GM08714 (cell line): Measurements from ENCODE around the gene INSYN2B.

Experiments used
- H3K4me3 ChIP-seq: fragments of 200-500 bp; sonication (Bioruptor generic); 2 replicates; pipeline ENCODE4 v1.5.1; 2014; ENCODE audit warnings: mild to moderate bottlenecking, low read length, inconsistent platforms
- ZNF274 ChIP-seq: IDR thresholded peaks from 2 replicates; pipeline ENCODE4 v1.6.1; 2012; ENCODE audit warnings: mild to moderate bottlenecking, low read depth, low read length

The INSYN2B gene

GRCh38 chr5:169980418-169981053 lies at the start of gene INSYN2B:
TSS of gene INSYN2B (minus strand) at chr5:169980495. CDS start at chr5:169883898, 96,597 bp downstream.
- TF ChIP-seq ZNF274, result no peak
- H3K4me3 ChIP-seq, result no peak within 1 kb of the TSS

DNA sequence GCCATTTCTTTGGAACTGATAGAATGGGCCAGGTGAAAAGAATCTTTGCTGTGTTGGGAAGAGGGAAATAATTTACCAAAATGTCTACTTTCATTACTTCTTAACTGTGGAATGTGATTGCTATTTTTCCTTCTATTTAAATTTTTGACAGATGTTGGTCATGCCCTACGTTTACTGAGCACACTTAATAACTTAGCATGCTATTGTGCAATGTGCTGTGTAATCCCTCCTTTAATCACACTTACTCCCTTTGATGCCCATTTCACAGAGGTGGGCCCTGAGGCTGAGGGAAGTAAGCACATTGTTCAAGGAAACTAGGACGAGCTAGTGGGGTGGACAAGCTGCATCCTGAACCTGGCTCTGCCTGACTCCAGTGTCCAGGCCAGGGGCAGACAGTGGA lies 47.8 kb upstream of the INSYN2B start:
- TF ChIP-seq ZNF274, result no peak
- no peak overlapping the region for H3K4me3 ChIP-seq

DNA sequence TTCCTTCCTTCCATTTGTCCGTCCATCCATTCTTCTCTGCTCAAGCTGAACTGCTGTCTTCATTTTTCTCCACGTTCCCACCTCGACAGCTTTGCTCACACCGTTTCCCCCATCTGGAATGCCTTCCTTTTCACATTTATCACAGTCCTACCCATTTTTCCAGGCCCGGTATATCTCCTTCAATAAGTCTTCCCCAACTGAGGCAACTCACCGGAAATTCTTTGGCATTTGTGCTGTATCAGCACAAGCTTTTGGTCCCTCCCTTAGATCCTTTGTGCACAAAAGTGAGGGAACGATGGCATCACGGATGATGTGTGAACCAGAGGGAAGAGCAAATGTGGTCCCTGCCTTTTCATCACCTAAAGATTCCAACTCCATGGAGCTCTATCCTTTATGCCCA lies 45.6 kb upstream of the INSYN2B start:
- no peak for TF ChIP-seq ZNF274
- no peak overlapping the region for H3K4me3 ChIP-seq

DNA sequence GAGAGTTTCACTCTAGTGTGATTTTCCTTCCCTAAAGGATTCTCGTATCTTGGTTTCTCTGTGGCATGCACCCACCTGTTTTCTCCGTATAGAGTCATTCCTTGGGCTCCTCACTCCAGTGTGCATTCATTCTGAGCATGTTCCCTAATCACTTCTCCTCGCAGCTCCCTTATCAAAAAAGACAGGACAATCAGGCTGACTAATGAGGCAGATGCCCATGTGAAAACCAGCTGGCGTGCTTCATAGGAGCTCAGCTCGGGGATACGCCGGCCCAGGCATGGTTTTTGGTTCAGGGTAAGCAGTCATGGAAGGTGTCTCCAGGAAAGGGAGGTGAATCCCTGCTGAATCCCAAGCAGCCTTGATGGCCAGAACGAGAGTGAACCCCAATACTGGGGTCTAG lies 41.2 kb upstream of the INSYN2B start:
- TF ChIP-seq ZNF274, result no peak
- no peak overlapping the region for H3K4me3 ChIP-seq

- TF ChIP-seq ZNF274, result no peak
Observed at GRCh38 chr5:170020423-170020822, 40.1 kb upstream of the INSYN2B start.

GRCh38 chr5:170012622-170013021 lies 32.3 kb upstream of the INSYN2B start:
- no peak for TF ChIP-seq ZNF274
- H3K4me3 ChIP-seq, result no peak overlapping the region

More at GRCh38 chr5:170020423-170020822, 40.1 kb upstream of the INSYN2B start:
- H3K4me3 ChIP-seq, result no peak overlapping the region

GRCh38 chr5:170011751-170012150 lies 31.5 kb upstream of the INSYN2B start:
- no peak overlapping the region for H3K4me3 ChIP-seq
- no peak for TF ChIP-seq ZNF274

GRCh38 chr5:170010595-170010994 lies 30.3 kb upstream of the INSYN2B start:
- TF ChIP-seq ZNF274, result no peak
- H3K4me3 ChIP-seq, result no peak overlapping the region

- no peak overlapping the region for H3K4me3 ChIP-seq
- TF ChIP-seq ZNF274, result no peak
Observed at GRCh38 chr5:170008376-170008775, 28.1 kb upstream of the INSYN2B start.

DNA sequence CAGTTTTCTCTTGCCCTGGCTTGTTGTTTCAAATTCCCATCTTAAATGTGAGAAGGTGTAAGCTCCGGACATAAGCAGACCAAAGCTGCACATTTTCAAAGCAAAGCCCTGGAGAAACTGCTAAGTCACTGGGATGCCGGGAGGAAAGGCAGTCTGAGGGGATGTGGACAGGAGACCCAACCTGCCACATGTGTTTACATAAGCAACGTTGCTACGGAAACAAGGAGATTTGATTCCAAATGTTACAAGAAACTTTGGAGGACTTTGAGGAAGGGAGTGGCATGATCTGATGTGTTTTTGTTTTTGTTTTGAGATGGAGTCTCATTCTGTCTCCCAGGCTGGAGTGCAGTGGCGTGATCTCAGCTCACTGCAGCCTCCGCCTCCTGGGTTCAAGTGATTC lies 25.7 kb upstream of the INSYN2B start:
- no peak for TF ChIP-seq ZNF274
- H3K4me3 ChIP-seq, result no peak overlapping the region

DNA sequence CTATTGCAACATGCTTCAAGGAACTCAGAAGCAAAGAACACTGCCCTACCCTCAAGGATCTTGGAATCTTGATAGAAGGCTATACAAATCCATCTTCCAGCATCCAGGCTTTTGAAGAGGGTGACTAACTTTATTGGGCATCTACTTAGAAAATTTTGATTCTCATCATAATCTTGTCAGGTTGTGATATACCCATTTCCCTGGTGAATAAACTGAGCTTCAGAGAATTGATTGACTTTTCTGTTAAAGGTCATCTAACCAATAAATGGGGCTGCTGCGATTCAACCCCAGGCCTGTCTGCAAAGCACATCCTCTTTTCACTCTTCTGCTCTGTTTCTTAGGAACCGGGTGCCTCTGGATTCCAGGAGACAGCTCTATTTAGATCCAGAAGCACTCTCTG lies 19.9 kb upstream of the INSYN2B start:
- no peak for TF ChIP-seq ZNF274
- H3K4me3 ChIP-seq, result no peak overlapping the region

- H3K4me3 ChIP-seq, result no peak overlapping the region
- TF ChIP-seq ZNF274, result no peak
Observed at GRCh38 chr5:169999621-170000020, 19.3 kb upstream of the INSYN2B start.

DNA sequence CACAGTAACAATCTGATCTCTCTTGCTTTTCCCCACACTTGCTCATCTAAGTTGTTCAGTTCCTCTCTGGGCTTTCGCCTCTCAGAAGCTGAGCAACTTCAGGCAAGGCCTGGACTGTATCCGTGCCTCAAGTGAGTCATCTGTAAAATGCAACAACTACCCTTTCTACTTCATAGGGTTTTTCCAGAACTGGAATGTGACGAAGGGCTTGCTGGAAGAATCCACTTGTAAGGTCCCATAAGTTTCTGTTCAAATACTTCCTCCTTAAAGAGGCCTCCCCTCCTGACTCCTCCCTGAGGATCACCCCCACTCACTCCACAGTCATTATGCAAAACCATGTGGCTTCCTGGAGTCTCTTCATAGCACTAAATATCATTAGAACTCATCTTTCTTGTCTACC lies 17.5 kb upstream of the INSYN2B start:
- H3K4me3 ChIP-seq, result no peak overlapping the region

DNA sequence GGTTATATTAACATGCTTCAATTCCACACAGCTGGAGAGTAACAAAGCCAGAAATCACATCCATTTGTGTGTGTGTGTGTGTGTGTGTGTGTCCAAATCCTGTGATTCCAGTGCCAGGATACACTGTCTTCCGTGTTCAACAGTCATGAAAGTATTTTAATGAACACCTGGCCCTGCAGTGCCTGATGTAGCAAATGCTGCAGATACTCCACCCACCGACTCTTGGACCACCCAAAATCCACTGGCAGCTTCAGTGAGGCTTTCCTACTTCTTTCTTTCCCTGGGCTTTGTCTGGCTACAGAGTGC lies 13.1 kb upstream of the INSYN2B start:
- no peak for TF ChIP-seq ZNF274
- no peak overlapping the region for H3K4me3 ChIP-seq

More for the DNA sequence above, 17.5 kb upstream of the INSYN2B start:
- no peak for TF ChIP-seq ZNF274

- H3K4me3 ChIP-seq, result no peak overlapping the region
- TF ChIP-seq ZNF274, result no peak
Observed at GRCh38 chr5:169992789-169993484, 12.6 kb upstream of the INSYN2B start.

DNA sequence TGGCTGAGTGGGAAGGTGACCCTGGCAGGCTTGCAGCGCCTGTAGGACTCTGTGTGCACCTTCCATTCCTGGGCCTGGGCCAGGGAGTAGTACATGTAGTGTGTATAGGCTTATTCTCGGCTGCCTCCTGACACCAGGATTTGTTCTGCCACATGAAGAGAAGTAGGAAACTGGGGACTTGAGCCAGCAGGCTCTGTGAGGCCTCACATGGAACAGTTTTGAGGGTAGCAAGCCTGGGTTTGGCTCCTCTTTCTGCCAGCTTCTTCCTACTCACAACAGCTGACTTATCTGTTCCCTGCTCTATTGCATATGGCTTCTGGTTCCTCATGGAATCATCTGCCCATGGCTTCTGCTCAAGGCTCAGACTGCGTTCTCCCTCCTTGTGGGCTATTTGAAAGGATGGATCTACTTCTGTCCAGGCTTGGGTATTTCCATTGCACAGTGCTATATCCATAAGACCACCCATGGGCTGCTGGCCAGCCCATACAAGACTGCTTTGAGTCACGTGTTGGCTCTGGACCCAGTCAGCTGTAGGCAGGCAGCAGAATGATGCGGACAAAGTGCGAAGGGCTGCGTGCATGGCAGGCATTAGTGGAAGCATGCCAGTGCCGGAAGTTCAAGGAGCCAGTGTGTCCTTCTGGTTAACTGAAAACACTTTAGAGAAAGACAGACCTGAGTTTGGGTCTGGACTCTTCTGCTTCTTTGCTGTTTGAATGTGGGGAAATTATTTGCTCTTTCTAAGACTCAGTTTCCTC lies 11.0 kb upstream of the INSYN2B start:
- TF ChIP-seq ZNF274, result no peak
- no peak overlapping the region for H3K4me3 ChIP-seq
